HG03064 (cell line): ENCODE measurements around the gene VPS35L.

ENCODE experiments used
- ATAC-seq: cut with Tn5 transposase; IDR thresholded peaks from one replicate; pipeline ENCODE4 v1.9.1; 2021; ENCODE audit warnings: low read depth; ENCODE audit not compliant: unreplicated experiment

Gene VPS35L

DNA sequence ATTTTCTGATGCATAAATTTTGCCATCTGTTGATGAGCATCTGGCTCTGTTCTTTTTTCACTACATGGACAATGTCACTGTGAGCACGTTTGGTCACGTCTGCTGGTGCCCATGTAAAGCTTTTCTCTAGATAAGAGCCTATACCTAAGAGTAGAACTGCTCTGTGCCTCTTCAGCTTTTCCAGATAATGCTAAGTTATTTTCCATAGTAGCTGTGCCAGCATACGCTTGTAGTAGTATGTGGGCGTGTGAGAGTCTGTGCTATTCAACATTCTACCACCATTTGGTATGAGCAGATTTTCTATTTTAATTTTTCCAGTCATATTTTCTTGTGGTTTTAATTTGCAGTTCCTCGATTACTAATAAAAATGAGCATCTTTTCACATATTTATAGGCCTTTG, 33.2 kb downstream of the VPS35L start:
- no peak for ATAC-seq

DNA sequence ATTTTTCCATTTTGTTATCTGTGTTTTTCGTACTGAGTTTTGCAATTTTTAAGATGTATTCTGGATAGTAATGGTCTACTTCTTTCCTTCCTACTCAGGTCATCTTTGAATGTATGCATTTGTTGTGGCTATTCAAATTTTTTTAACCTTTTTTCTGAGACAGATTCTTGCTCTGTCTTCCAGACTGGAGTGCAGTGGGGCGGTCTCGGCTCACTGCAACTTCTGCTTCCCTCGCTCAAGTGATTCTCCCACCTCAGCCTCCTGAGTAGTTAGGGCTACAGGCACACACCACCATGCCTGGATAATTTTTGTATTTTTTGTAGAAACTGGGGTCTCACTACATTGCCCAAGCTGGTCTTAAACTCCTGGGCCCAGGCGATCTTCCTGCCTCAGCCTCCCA, 33.6 kb downstream of the VPS35L start:
- ATAC-seq = no peak

DNA sequence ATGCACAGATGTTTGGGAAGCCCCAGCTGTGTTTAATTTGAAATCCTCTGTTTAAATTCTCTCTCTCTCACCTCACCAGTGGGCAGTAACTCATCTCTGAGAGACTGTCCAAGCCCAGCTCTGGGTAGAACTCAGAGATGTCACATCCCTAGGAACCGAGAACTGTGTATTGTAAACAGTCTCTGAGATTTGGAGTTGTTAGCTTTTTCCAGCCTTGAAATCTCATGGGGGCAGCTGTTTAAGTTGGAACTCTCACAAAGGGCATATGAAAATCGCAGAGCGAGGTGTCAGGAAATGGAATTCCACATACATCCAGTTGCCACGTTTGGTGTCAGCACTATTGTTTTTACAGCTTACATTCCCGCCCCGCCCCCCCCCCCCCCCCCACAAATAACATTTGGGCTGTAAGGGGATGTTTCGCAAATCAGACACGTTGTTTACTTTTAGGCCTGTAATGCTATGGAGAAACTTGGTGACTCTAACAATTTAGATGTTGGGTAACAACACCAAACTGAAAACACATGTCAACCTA, 34.3 kb downstream of the VPS35L start:
- no peak for ATAC-seq

DNA sequence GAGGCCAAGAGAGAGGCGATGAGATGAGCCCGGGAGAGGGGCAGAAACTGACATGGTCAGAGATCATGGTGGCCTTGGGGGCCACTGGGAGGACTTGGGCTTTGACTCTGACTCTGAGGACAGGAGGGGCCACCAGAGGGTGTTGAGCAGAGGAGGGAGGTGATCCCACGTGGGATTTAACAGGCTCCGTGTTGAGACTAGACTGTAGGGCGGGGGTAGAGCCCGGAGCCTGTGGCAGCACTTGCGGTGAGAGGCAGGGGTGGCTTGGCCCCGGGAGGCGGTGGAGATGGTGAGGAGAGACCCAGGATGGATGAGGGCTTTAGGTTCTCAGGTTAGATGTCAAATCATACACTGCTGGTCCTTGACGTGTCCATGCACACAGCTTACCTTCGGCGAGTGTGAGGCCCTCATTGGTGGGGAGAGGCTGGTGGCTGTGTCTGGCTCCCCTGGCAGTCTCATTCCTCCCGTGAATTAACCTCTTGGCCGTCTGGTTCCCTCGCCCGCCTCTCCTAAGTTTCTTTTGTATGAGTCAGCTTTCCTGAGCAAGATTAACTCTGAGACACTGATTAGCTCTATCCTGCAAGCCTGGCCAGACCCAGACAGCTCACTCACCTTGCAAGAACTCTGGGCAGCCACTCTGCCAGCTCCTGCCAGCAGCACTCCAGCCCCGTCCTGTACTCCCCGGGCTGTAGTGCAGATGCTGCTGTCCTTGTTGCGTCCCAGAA, 39.7 kb downstream of the VPS35L start:
- no peak for ATAC-seq

DNA sequence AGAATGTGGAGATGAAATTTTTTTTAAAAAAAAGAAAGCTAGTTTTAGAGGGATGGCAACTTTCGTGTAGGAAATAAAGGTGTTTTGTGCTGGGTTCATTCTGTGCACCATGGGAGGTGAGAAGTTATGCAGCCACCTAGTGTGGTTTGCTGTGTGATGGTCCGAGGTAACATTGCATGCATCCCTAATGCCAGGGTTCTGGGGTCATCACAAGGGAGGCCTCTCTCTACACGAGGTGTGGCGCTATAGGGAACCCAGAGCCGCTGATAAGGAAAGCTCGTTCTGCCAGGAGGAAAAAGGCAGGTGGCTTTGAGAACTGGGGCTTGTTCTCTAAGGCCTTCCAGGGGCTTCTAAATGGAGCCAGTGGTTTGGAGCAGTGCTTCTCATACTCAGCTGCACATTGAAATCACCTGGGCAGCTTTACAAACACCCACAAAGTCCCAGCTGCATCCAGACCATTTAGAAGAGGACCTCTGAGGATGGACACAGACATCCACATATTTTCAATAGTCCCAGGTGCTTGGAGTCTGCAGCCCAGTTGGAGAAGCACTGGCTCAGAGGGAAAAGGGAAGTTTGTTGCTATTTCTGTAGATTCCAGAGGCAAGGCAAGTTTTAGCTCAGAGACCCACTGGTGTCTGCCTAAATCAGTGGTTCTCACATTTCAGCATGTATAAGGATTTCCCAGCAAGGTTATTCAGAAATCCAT, 43.5 kb downstream of the VPS35L start:
- ATAC-seq = no peak

DNA sequence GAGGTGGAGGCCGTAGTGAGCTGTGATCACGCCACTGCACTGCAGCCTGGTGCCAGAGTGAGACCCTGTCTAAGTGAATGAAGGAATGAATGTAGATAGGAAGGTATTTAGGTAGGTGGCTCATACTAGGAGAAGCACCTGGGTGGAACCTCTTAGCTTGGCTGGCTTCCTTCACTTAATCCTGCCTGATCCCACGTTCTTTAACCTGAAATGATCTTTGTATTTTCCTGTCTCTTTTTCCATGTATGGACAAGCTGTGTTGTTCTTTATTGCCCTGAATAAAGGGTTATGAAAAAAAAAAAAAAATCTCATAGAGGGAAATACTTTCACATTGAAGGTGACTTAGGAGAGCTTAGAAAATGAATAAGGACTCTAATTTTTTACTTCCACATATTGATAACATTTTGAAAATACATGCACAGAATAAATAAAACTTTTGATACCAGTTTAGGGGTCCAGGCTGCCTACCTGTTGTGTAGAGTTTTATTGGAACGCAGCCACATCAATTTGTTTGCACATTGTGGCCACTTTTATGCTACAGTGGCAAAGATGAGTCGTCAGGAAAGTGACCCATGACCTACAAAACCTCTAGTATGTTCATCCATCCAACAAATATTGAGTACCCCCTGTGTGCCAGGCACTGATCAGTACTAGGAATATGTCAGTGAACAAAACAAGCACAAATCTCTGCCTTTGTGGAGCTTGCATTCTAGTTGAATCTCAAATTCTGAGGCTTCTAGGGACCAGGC, 44.6 kb downstream of the VPS35L start:
- ATAC-seq = no peak

DNA sequence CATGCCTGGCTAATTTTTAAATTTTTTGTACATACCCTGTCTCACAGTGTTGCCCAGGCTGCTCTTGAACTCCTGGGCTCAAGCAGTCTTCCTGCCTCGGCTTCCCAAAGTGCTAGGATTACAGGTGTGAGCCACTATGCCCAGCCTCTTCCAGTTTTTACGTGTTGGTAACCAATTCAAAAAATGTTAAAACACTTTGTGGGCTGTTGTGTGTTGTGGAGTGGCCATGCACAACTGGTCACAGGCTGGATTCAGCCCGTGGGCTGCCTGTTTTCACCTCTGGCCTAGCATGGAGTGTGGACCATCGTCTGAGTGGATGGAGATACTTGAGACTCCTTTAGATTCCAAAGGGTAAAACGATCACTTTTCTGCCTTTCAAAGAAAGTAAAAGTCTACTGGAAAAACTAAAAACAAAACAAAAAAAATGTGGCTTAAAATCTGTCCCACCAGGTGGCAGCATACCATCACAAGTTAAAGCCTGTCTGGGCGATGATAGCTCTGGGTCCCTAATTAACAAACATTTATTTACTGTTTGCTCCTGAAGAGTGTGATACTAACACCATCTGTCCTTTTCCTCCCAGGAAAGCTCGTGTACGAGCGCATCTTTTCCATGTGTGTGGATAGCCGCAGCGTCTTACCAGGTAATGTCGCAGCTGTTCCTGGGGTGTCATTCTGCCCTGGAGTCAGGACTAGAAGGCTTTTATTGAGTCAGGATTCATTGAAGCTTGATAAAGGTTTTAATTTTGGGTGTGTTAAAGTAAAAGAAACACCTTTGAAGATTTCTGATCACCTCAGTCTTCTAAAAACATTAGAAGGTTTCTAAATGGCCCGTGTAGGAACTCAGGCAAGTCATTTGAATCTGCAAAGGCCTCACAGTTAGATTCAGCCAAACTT, 45.8 kb downstream of the VPS35L start:
- ATAC-seq = no peak

DNA sequence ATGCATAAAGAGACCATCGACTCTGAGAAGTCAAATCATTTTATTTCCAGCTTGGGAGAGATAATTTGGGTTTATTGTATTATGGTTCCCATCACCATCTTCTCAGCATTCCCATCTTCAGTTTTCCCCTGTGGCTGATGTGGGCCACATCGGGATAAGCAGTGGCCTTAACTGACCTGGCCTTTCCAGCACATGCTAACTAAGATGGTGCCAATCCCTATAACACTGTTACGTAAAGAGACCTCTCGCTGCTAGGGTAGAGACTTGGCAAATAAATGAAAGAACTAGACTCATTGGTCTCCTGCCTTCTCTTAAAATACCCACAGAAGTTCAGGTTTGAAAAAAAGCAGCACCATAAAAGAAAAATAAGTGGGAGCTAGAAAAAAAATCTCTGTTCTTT, 49.4 kb downstream of the VPS35L start:
- no peak for ATAC-seq

DNA sequence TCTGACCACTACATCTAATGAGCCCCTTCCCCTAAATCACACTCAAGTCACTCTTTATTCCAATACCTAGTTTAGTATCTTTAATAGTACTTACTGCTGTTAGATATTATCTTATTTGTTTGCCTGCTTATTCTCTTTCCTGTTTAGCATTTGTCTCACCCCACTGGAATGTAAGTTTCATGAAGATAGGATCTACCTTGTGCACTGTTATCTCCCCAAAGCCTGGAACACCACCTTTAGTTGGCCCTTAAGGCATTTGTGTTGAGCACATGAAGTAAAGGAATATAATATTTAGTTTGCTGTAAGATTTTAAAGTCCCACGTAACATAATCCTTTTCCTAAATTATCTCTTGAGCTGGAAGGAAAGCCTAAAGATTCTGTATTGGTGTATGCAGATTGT, 50.2 kb downstream of the VPS35L start:
- ATAC-seq = no peak

DNA sequence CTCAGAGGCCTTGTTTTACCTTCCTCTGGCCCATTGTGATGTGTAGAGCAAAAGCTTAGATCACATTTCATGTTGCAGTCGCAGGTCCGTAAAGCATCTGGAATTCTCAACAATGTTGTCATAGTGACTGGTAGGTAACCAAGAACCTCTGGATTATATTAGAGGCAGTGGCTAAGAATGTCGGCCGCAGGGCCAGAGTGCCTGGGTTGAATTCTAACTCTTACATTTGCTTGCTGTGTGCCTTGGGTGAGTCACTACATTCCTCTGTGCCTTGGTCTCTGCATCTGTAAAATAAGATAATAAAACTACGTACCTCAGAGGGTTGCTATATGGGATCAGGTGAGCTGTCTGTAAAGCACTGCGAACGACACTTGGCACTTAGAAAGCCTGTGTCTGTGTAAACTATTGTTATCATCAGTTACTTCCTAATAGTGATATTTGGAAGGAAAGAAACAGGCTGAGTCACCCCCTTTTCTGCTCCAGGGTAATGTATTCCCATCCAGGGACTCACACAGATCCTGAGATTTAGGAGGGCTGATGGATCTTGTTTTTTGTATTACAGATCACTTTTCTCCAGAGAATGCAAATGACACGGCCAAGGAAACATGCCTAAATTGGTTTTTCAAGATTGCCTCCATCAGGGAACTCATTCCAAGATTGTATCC, 52.2 kb downstream of the VPS35L start:
- ATAC-seq = no peak

DNA sequence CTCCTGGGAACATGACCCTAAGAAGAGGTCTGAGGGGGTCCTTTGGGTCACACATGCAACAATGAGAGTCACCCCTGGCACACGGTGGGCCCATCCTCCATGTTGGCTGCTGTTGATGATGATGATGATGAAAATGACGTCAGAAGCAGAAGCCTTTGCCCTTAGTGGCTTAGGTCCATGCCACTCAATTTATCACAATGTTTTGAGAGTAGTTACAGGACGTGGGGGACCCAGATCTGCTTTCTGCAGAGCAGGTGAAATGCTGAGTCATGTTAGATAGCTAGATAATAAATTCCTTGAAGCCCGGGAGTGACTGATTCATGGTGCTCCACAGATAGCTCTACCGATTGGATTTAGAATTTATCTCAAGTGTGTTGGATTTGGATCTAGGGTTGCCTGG, 53.9 kb downstream of the VPS35L start:
- no peak for ATAC-seq

DNA sequence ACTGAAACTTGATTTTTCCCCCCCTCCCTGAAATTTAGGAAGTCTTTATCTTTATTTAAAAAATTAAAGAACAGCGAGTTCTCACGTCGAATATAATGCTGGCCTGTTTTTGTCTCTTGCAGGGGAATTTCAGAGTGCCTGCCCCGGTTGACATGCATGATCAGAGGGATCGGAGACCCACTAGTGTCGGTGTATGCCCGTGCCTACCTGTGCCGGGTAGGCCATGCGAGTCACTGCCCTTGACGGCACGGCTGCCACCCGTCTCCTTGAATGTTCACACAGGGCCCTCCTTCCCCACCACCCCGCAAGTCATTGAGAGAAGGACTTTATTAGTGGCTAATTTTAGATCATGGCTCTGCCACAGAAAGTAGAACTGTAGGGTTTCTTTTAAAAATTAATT, 54.7 kb downstream of the VPS35L start:
- ATAC-seq = no peak

DNA sequence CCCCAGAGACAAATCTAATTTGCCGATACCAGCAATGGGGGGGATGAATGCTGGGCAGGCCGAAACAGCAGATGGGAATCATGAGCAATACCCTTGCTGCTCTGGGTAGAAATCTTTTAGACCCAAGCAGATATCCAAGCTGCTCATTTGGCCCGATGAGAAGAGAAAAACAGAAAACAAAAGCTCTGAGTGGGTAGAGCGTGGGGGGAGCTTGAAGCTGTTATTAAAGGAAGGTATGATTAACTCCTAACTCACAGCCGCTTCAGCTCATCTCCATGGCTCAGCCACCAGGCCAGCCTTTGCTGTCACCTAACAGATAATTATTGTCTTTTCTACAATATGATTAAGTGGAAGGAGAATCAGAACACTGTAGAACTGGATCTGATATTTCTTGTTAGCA, 58.3 kb downstream of the VPS35L start:
- no peak for ATAC-seq

DNA sequence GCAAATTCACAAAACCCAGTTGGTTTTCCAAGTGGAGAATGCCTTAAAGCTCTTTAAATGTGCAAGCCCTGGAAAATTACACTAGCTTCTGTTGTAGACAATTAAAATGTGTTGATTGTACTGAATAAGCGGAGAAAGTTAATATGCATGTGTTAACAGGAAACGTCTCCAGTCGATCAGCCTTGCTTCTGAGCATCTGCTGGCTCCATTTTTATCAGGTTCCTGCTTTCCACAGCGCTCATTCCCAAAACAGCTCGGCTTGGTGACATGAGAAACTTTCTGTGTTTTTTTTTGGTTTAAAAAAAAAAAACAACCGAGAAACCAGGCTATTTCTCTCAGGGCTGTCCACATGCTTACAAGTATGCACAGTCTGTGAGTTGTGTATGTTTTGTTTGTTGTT, 60.7 kb downstream of the VPS35L start:
- ATAC-seq = no peak

DNA sequence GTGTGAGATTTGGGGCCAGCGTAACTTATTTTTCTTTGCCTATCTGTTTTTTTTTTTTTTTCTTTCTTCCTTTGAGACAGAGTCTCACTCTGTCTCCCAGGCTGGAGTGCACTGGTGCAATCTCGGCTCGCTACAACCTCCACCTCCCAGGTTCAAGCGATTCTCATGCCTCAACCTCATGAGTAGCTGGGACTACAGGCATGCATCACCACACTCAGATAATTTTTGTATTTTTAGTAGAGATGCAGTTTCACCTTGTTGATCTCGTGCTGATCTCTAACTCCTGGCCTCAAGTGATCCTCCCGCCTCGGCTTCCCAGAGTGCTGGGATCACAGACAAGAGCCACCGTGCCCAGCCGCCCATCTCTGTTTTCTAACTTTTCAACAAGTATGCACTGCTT, 63.4 kb downstream of the VPS35L start:
- ATAC-seq = no peak

DNA sequence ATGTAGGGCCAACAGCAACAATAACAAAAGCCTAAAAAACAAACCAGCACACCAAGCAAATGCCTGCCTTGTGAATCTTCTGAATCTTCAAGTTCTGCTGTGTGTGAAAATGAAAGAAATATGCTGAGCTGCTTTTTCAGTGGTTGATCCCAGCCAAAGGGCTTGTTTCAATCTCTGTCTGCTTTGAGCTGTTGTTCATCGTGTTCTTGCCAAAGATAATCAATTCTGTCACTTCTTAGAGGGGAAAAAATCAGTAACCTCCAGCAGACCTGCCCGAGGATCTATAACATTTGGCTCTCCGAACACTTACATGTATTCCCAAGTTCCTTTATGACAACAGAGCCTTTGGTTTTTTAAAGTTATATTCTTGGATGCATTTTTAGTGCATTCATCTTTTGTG, 65.9 kb downstream of the VPS35L start:
- no peak for ATAC-seq

DNA sequence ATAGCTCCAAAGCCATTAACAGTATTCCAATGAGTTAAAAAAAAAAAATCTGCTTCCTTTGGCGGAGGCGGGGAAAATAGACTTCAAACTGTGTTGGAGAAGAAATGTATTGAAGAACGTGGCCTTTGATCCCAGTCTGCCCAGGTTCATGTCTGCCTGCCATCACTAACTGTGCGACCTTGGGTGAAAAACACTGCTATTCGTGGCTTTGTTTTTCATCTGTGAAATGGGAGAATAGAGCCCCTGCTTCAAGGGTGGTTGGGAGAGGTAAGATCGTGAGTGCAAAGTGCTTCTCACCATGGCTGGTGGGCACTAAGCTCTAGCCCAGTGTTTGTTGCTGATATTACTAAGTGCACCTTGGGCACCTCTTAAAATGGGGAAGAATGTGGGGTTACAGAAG, 69.5 kb downstream of the VPS35L start:
- ATAC-seq = no peak

DNA sequence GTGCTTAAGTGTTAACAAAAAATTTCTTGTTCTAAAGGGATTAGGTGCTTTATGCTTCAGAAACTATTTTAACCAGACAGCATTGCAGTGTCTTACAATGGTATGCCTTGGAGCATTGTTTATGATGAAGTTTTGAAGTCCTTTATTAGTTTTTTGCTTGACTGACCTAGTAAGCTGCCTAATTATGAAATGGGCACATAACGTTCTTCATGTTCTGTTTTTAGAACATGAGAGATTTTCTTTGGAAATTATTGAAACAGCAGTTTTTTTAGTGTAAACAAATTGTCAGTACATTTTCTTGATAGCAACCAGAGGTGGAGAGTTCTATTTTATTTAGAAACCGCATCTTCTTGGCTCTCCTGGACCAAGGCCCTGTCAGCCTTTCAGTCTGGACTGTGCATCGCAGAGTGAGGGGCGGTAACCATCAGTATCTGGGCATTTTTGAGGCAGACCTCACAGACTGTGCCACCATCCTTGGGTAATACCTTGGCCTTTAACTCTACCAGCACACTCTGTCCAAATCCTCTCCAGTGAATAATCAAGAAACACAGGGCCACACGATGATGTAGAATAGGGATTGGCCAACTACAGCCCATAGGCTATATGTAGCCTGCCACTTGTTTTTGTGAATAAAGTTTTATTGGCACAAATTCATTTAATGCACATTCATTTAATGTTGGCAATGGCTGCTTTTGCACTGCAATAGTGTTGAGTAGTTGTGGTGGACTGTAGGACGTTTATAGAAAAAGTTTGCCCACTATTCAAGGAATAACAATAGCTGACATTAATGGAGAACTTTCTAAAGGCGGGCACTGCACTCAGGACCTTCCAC, 81.1 kb downstream of the VPS35L start:
- ATAC-seq = no peak

DNA sequence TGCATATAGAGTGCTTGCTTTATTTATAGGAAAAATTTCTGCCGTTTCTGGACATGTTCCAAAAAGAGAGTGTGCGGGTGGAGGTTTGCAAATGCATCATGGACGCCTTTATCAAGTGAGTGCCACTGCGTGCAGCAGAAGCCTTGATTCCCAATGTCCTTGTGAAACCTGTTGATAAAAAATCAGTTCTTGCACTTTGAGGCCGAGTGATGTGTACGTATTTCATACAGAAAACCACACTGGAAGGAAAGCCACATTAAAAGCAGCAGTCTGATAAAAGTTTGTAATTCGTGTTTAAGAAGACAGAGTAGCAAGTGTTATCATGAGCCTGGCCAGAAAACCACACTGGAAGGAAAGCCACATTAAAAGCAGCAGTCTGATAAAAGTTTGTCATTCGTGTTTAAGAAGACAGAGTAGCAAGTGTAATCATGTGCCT, 84.5 kb downstream of the VPS35L start:
- ATAC-seq = no peak
